Panc1 (cell line): ENCODE results near the gene KIF3A. TPM values are rescaled to one million over a fixed set of nuclear protein-coding genes. Genes with fewer than 3 reads are reported as not detected.

Experiments
- ATAC-seq: fragments of 200-7000 bp; cut with Tn5 transposase; 2 replicates; pipeline ENCODE4 v1.9.1; 2020; ENCODE audit warnings: mild to moderate bottlenecking, moderate library complexity
- BruUV-seq: library from RNA; stranded (reverse); fragments of 400-500 nt; replicated peaks from 2 replicates; lab custom pipeline; 2021; lab: Mats Ljungman, UMichigan
- CTCF ChIA-PET: fragments of 300-600 bp; sonication (Branson Sonifier 250); formaldehyde crosslinking; loops from one replicate; lab custom pipeline; 2022; ENCODE audit warnings: antibody characterized with exemption; lab: Charles Lee
- POLR2A ChIA-PET: fragments of 300-600 bp; sonication (Branson Sonifier 250); formaldehyde crosslinking; loops from one replicate; lab custom pipeline; 2022; ENCODE audit warnings: antibody characterized with exemption; lab: Charles Lee
- DNase-seq: peaks from one replicate; pipeline ENCODE4 v3.0.0-alpha.2; 2010; ENCODE audit warnings: low read depth, low spot score
- H3K27ac ChIP-seq: 2 replicates; pipeline ENCODE4 v1.5.1; 2011; ENCODE audit warnings: mild to moderate bottlenecking, low read length, inconsistent platforms
- H3K27me3 ChIP-seq: fragments of 200-500 bp; sonication (Bioruptor generic); 2 replicates; pipeline ENCODE4 v1.6.0; 2014; ENCODE audit warnings: low read length, inconsistent platforms; ENCODE audit not compliant: control insufficient read depth, insufficient read depth
- H3K36me3 ChIP-seq: fragments of 200-500 bp; sonication (Bioruptor generic); 2 replicates; pipeline ENCODE4 v1.5.1; 2014; ENCODE audit warnings: inconsistent platforms, mild to moderate bottlenecking, low read length, moderate library complexity; ENCODE audit not compliant: control insufficient read depth, insufficient read depth
- H3K4me1 ChIP-seq: 2 replicates; pipeline ENCODE4 v1.5.1; 2011; ENCODE audit warnings: inconsistent platforms, mild to moderate bottlenecking, low read length, moderate library complexity; ENCODE audit not compliant: control insufficient read depth, insufficient read depth
- H3K4me3 ChIP-seq, 2 experiments: 2 replicates each; pipeline ENCODE4 v1.5.1; 2011 to 2012; ENCODE audit warnings: low read depth in 2 of 2, low read length in 2 of 2, mild to moderate bottlenecking in 2 of 2, inconsistent platforms in 1 of 2, moderate library complexity in 1 of 2
- H3K9me3 ChIP-seq: fragments of 200-500 bp; sonication (Bioruptor generic); 2 replicates; pipeline ENCODE4 v1.5.1; 2014; ENCODE audit warnings: low read depth, mild to moderate bottlenecking, inconsistent platforms, low read length, moderate library complexity; ENCODE audit not compliant: control insufficient read depth, insufficient read depth
- CTCF ChIP-seq: fragments of 450-650 bp; IDR thresholded peaks from 2 replicates; pipeline ENCODE4 v1.5.1; 2017; ENCODE audit warnings: mild to moderate bottlenecking
- POLR2AphosphoS5 ChIP-seq: IDR thresholded peaks from 2 replicates; pipeline ENCODE4 v1.6.1; 2012; ENCODE audit warnings: mild to moderate bottlenecking, low read depth, low read length, moderate library complexity
- REST ChIP-seq, 2 experiments: IDR thresholded peaks; 2 replicates each; pipeline ENCODE4 v1.6.1; 2011 to 2012; ENCODE audit warnings: low read depth in 2 of 2, control low read depth in 1 of 2, low read length in 1 of 2, mild to moderate bottlenecking in 1 of 2, moderate library complexity in 1 of 2; ENCODE audit not compliant: insufficient read depth in 1 of 2
- SIN3A ChIP-seq: IDR thresholded peaks from 2 replicates; pipeline ENCODE4 v1.6.1; 2012; ENCODE audit warnings: low read depth, mild to moderate bottlenecking, low read length, moderate library complexity, borderline replicate concordance; ENCODE audit not compliant: insufficient read depth
- TCF7L2 ChIP-seq: IDR thresholded peaks from 2 replicates; pipeline ENCODE4 v1.6.1; 2011; ENCODE audit warnings: mild to moderate bottlenecking, low read depth, low read length, inconsistent platforms
- in situ Hi-C: cut with HindIII; loops from 2 replicates; pipeline ENCODE4 v1.10.0; 2016; ENCODE audit warnings: low sequenced_read_pairs, low pct_unique_long_range_greater_than_20kb
- intact Hi-C: fragments of 100-400 bp; cut with micrococcal nuclease; formaldehyde crosslinking; loops from one replicate; pipeline ENCODE4 v1.10.0; 2022; ENCODE audit not compliant: unreplicated experiment
- total RNA-seq: library from RNA; stranded (reverse); gene quantifications from one replicate; pipeline ENCODE4 v1.2.1, GENCODE V29; 2021; ENCODE audit not compliant: unreplicated experiment

KIF3A gene
- total RNA-seq, 1 experiment from 2014 or later, result 17.1 TPM

- no TSS peak for BruUV-seq
- POLR2A ChIA-PET, result no interaction called here
- no peak overlapping the region for H3K4me3 ChIP-seq
- DNase-seq (no peak), ATAC-seq (peak; percentile 48)
- H3K36me3 ChIP-seq, result no peaks in the 10 kb centered on the region
- CTCF ChIA-PET, result no interaction called here
- H3K9me3 ChIP-seq, result no peaks in the 10 kb centered on the region
- in situ Hi-C loops, result no loop called here
- intact Hi-C loops, result no loop called here
- H3K4me1 ChIP-seq, result no peaks in the 10 kb centered on the region
- no peak for TF ChIP-seq CTCF
- no peak for TF ChIP-seq REST (IDR thresholded peaks at IDR 0.05; ENCODE audit: insufficient read depth in 1 of 2, low read depth in 2 of 2, low read length in 1 of 2)
- TF ChIP-seq SIN3A, result no peak
- TF ChIP-seq POLR2AphosphoS5, result no peak
- TF ChIP-seq TCF7L2, result no peak
- H3K27me3 ChIP-seq, result no peaks in the 10 kb centered on the region
- H3K27ac ChIP-seq, result no peak overlapping the region
Observed at GRCh38 chr5:132662925-132663770, 74.2 kb downstream of the KIF3A start.

- no peak for DNase-seq
- in situ Hi-C loops, result no loop called here
- CTCF ChIA-PET, result no interaction called here
Observed at GRCh38 chr5:132662004-132662401, 75.3 kb downstream of the KIF3A start.

More at GRCh38 chr5:132662004-132662401, 75.3 kb downstream of the KIF3A start:
- Histone ChIP-seq H3K4me3 (no peak overlapping the region), H3K27me3 (no peaks in the 10 kb centered on the region), H3K9me3 (no peaks in the 10 kb centered on the region), H3K4me1 (no peaks in the 10 kb centered on the region), H3K27ac (no peak overlapping the region), H3K36me3 (no peaks in the 10 kb centered on the region)
- intact Hi-C loops, result no loop called here
- POLR2A ChIA-PET, result interaction anchor here (0.6 kb wide), 1 partner anchor 155 kb away, joined by 5 read pairs; no protein-coding TSS in a partner anchor
- BruUV-seq, result no TSS peak
- ATAC-seq, result no peak
- no peak for TF ChIP-seq CTCF
